Midbrain (tissue), 1 donor: Measurements from ENCODE around the gene FAXC.
"Not testable (repeated sequence)": the region's sequence is repeated elsewhere in the genome, so short reads cannot be mapped to it uniquely, and the experiment has no call there.

ENCODE experiments used
- DNase-seq: peaks from one replicate; lab custom pipeline; 2025; lab: John Stamatoyannopoulos, UW

Gene FAXC

DNA sequence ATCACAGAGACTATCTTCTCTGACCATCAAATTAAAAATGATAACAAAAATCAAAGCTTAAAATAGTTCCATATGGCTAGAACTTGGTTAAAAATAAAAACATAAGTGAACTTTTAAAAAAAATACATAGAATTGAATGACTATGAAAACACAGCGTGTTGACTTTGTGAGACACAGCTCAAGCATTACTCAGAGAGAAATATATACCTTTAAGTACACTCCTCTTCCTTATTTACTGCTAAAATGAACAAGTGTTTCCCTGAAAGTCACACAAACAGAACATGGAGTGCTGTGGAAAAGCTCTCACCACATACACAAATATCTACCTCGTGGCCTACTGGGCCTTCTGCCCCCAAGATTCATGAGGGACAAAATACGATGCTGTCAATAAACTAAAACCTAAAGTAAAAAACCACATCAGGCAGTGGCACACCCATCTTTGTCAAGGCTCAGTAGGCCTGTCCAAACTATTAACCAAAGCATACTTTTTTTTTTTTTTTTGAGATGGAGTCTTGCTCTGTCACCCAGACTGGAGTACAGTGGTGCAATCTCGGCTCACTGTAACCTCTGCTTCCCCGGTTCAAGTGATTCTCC lies 7.5 kb downstream of the FAXC start:
- DNase-seq = no peak

GRCh38 chr6:99338188-99338587 lies 11.3 kb downstream of the FAXC start:
- no peak for DNase-seq

DNA sequence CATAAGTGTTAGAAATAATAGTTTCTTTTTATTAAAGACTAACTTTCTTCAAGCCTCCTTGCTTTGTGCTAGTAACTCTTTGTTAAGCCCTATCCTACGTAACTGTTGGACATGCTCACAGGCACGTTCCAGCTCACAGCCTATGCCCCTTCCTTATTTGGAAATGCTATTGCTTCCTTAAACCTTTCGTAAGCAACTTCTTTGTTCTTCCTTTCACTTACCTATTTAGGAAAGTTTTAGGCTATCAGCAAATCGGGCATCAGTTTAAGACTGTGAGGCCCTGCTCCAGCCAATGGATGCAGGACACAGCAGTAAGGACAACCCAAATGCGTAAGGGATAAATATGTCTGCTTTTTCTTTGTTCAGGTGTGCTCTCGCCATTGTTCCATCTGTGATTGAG lies 14.2 kb downstream of the FAXC start:
- not testable (repeated sequence) for DNase-seq

- DNase-seq = peak; percentile 28
These were observed 14.8 kb downstream of the FAXC start for GRCh38 chr6:99334526-99335127.

- no peak for DNase-seq
These were observed 16.4 kb downstream of the FAXC start for GRCh38 chr6:99333068-99333467.

DNA sequence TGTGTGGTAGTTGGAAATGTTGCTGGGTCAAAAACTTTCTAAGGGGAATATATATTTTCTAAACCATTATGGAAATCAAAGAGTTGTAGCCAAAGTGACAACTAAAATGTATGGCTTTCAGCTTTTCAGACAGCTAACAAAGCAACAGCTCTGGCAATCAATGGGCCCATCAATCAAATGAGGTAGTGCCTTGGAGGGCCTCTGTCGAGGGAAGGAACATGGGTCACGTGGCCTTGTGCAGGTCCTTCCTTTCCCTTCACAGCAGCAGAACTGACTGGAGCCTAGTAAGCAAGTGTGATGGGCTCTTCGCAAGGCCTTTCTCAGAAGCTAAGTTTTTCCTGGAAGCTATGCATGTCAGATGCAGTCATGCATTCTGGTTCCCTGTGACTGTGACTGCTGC lies 17.9 kb downstream of the FAXC start:
- DNase-seq = no peak

DNA sequence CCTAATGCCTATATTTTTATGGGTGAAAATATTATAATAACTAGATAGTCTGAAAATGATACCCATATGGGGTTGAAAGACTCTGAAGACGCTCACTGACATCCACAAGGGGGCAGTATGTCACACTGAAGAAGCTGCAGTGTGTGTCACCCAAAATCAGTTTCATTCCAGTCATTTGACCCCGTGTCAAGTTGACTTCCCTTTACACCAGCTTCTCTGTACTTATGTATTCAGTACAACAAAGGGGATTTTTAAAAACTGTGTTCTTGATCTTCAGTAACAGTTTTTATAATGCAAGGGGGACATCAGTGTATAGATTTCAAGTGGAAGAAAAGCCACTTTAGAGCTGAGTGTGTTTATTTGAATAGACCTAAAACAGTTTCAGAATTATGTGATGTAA lies 19.3 kb downstream of the FAXC start:
- DNase-seq = peak; percentile 72

- DNase-seq = no peak
These were observed 24.5 kb downstream of the FAXC start for GRCh38 chr6:99324996-99325395.

DNA sequence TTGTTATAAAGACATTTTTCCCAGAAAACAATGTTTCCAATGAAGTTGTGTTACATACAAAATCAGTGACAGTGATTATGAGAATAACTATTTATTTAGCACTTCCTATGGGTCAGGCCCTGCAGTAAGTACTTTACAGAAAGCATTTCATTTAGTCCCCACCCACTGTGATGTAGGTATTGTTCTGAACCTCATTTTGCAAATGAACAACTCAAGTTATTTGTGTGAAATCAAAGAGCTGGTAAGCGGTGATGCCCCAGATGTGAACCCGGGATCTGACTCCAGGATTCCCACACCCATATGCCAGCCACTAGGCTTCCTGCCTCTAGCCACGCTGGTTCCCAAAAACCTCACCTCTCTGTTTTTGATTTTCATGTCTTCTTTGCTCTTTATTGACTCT lies 30.9 kb downstream of the FAXC start:
- no peak for DNase-seq

DNA sequence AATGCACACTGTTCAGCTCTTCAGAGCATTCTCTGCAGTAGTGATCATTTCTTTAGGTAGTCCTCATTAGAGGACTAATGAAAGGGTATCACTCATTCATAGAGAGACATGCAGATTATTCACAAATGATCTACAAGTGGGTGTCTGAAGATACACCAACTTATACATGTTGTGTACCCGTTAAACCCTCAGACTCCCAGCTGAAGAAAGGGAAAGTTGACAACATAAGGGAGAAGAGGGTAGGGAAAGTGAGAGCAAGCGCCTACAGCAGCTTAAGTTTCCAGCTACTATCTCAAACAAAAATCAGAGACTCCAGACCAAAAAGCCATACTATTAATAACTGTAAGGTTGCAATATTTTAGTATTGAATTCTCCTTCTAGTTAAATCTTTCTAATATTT lies 37.1 kb downstream of the FAXC start:
- DNase-seq = no peak

GRCh38 chr6:99310553-99310952 lies 38.9 kb downstream of the FAXC start:
- no peak for DNase-seq

DNA sequence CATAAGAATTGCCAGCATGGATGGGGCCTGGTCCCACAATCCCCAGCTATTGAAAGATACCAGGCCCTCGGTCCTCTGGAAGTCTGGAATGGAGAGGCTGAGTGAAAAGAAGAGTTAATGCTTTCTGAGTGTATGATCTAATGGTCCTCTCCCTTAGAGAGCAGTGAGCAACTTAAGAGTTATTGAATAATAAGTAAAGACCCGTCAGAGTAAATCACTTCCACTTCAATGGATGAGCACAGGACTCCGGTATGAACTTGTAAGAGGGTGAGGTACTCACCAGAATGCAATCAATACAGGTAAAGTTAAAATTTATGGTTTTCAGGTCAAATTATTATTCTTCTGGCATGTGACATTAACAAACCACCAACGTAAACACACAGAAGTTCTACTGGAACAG lies 39.9 kb downstream of the FAXC start:
- DNase-seq = no peak

GRCh38 chr6:99308788-99309187 lies 40.7 kb downstream of the FAXC start:
- no peak for DNase-seq

GRCh38 chr6:99307295-99307907 lies 42.1 kb downstream of the FAXC start:
- DNase-seq = no peak

GRCh38 chr6:99306341-99306740 lies 43.1 kb downstream of the FAXC start:
- no peak for DNase-seq

- DNase-seq = no peak
These were observed 44.4 kb downstream of the FAXC start for GRCh38 chr6:99305021-99305554.

DNA sequence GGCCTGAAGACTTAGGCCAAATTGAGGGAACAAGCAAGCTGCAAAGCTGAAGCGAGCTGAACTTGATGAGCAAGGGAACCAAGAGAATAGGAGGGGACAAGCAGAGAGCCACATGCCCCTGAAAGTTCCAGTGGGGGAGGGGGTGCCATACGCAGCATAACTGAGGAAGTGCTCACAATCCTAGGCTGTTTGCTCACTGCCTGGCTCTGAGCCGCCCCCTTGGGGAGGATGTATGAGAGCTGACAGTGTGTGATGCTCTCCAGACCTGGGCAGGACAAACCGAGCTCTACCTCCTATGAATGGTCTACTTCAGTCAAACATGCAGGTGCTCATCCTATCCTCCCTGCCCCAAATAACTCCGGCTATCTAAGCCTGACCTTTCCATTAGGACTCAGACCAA lies 52.1 kb downstream of the FAXC start:
- no peak for DNase-seq

GRCh38 chr6:99297006-99297405 lies 52.5 kb downstream of the FAXC start:
- DNase-seq = no peak

GRCh38 chr6:99296261-99296660 lies 53.2 kb downstream of the FAXC start:
- DNase-seq = no peak

- DNase-seq = no peak
These were observed 54.2 kb downstream of the FAXC start for GRCh38 chr6:99295276-99295675.

DNA sequence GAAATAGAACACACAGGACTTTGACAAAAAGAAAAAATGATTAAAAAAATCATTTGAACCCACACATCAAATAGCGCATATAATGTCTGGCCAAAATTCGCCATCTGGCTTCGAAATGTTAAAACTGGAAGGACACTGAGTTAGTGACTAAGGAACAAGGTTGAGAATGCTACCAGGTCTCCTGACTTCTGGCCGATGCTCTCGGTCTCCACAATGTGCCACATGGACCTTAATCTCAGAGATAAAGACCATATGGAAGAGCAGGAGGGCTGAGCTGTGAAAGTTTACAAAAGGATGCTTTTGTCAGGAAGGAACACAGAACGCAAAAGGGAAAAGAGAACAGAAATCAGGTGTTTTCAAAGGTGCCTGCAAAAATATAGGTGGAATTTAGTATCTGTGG lies 54.7 kb downstream of the FAXC start:
- no peak for DNase-seq

DNA sequence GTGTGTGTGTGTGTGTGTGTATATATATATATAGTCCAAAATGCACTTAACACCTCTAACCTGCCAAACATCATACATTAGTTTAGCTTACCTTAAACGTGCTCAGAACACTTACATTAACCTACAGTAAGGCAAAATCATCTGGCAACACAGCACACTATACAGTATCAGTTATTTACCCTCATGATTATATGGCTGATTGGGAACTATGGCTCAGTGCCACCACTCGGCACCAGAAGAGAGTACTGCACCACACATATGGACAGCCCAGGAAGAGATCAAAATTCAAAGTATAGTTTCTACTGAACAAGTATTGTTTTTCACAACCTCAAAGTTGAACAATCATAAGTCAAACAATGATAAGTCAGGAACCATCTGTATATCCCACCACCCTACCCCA lies 59.8 kb downstream of the FAXC start:
- no peak for DNase-seq

- DNase-seq = no peak
These were observed 60.8 kb downstream of the FAXC start for GRCh38 chr6:99288668-99289067.

GRCh38 chr6:99287523-99287922 lies 62.0 kb downstream of the FAXC start:
- no peak for DNase-seq
